Breast epithelium (tissue), 3 donors: Measurements from ENCODE around the gene PDE6H.

Experiments used
- POLR2A ChIP-seq: fragments of 450-650 bp; IDR thresholded peaks from one replicate; pipeline ENCODE4 v1.6.1; 2016; ENCODE audit warnings: antibody characterized with exemption, mild to moderate bottlenecking, moderate library complexity
- POLR2AphosphoS5 ChIP-seq, 3 donors: sonication (generic); formaldehyde crosslinking; IDR thresholded peaks; one replicate each; pipeline ENCODE4 v1.6.1; 2017; ENCODE audit warnings: antibody characterized with exemption in 3 of 3
- TF ChIP-seq, protein P1 (sequence below), 3 donors: fragments of 450-650 bp; IDR thresholded peaks; one replicate each; pipeline ENCODE4 v1.5.1; 2016 to 2017; ENCODE audit warnings: antibody characterized with exemption in 3 of 3, mild to moderate bottlenecking in 3 of 3, moderate library complexity in 3 of 3

DNA sequence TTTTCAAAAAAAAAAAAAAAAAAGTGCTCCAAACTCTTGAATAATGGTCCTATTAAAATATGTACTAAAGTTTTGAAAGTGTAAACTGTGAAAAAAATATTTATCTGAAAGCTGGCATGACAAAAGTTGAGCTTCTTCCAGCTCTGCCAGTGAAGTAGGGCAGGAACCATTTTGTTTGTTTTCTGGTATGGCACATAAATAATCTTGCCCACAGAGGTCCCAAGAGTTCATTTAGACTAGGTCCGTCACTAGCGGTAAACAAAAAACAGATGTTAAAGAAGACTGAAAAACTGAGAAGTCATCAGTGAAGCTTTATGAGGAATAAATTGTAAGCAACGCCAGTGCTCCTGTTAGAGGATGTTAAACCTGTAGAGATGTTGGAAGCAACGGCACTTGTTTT is 41.5 kb upstream of the PDE6H start:
- TF ChIP-seq, protein P1, sequence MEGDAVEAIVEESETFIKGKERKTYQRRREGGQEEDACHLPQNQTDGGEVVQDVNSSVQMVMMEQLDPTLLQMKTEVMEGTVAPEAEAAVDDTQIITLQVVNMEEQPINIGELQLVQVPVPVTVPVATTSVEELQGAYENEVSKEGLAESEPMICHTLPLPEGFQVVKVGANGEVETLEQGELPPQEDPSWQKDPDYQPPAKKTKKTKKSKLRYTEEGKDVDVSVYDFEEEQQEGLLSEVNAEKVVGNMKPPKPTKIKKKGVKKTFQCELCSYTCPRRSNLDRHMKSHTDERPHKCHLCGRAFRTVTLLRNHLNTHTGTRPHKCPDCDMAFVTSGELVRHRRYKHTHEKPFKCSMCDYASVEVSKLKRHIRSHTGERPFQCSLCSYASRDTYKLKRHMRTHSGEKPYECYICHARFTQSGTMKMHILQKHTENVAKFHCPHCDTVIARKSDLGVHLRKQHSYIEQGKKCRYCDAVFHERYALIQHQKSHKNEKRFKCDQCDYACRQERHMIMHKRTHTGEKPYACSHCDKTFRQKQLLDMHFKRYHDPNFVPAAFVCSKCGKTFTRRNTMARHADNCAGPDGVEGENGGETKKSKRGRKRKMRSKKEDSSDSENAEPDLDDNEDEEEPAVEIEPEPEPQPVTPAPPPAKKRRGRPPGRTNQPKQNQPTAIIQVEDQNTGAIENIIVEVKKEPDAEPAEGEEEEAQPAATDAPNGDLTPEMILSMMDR (IDR thresholded peaks at IDR 0.05): no peak
- TF ChIP-seq POLR2AphosphoS5 (IDR thresholded peaks at IDR 0.05): no peak
- TF ChIP-seq POLR2A: no peak
